MM.1S (cell line): ENCODE results near the gene ZAP70.

ENCODE experiments used
- CTCF ChIP-seq: fragments of 300-600 bp; sonication (generic); IDR thresholded peaks from 2 replicates; pipeline ENCODE4 v1.5.1; 2016; ENCODE audit warnings: antibody characterized with exemption, low read length, mixed read lengths
- EZH2 ChIP-seq: fragments of 300-600 bp; sonication (generic); optimal IDR thresholded peaks from 2 replicates; pipeline ENCODE3; 2017; ENCODE audit warnings: low read depth, mild to moderate bottlenecking, antibody characterized with exemption, low read length, mixed read lengths
- EZH2phosphoT487 ChIP-seq: fragments of 300-600 bp; sonication (generic); IDR thresholded peaks from 2 replicates; pipeline ENCODE4 v1.6.1; 2018; ENCODE audit warnings: antibody characterized with exemption, low read length

DNA sequence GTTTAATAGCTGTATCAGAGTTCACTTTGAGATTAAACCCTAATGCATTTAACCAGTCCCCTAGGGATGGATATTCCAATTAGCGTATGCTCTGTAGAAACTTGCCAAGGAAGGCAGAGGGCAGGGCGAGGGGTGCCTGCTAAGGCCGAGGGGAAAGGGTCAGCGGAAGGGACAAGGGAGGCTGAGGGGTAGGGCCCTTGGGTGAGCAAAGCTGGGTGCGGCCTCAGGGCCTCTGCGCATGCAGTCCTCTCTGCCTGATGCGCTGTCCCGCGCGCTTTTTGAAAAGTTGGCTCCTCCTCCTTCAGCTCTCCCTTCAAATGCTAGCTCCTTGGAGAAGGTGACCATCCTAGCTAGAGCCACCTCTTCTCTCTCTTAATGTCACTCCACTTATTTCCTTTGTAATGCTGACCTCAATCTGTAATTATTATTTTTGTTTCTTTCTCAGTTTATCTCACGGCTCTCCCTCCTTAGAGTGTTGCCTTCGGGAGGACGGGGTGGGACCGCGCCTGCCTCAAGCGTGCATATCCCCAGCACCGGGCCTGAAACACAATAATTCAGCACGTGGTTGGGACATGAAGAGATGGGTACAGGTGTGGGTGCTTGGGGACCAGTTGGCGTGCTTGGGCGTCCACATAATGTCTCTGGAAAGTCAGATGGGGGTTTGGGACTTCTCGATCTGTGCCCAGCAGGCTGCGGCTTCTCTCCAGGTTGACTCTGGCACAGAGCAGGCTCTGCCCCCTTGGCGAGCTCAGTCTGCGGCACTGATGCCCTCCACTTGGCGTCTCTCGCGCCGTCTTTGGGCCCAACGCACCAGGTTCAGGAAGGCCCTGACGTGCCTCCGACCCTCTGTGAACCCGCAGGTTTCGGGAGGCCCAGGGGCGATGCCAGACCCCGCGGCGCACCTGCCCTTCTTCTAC is 10.0 kb downstream of the ZAP70 start:
- TF ChIP-seq CTCF = no peak
- no peak for TF ChIP-seq EZH2
- no peak for TF ChIP-seq EZH2phosphoT487
